SK-N-SH (cell line): Measurements from ENCODE around the gene DYRK2. TPM values are rescaled to one million over a fixed set of nuclear protein-coding genes. Genes with fewer than 3 reads are reported as not detected.

ENCODE experiments used
- CTCF ChIA-PET: fragments of 300-600, 350-600 bp; formaldehyde crosslinking; extraction: SDS; loops from one replicate; lab custom pipeline; 2021; lab: Yijun Ruan, JAX
- POLR2A ChIA-PET: fragments of 350-600 bp; sonication (Branson Sonifier 250); formaldehyde crosslinking; extraction: SDS; loops from one replicate; lab custom pipeline; 2020; ENCODE audit warnings: antibody characterized with exemption, inconsistent platforms; lab: Yijun Ruan, JAX
- DNase-seq: peaks from one replicate; pipeline ENCODE4 v3.0.0; 2012
- H2AFZ ChIP-seq: fragments of 200-600 bp; sonication (generic); 2 replicates; pipeline ENCODE4 v1.8.1; 2016; ENCODE audit warnings: antibody characterized with exemption, mild to moderate bottlenecking, low read depth
- H3F3A ChIP-seq: fragments of 200-600 bp; sonication (generic); replicated peaks from 2 replicates; pipeline ENCODE3; 2016; ENCODE audit warnings: antibody characterized with exemption, mild to moderate bottlenecking; ENCODE audit not compliant: insufficient read depth
- H3K27ac ChIP-seq, 2 experiments: fragments of 200-500 bp in 1 of 2; fragments of 200-600 bp in 1 of 2; sonication (Bioruptor generic) in 1 of 2; sonication (generic), shearing (Covaris generic) in 1 of 2; 2 replicates each; pipeline versions ENCODE4 v1.5.1 to v1.6.1; 2014 to 2016; ENCODE audit warnings: low read depth in 2 of 2, inconsistent platforms in 1 of 2, low read length in 1 of 2, mild to moderate bottlenecking in 1 of 2, mixed read lengths in 1 of 2
- H3K27me3 ChIP-seq: fragments of 200-600 bp; sonication (generic), shearing (Covaris generic); 2 replicates; pipeline ENCODE4 v1.6.1; 2016; ENCODE audit warnings: mixed run types; ENCODE audit not compliant: insufficient read depth
- H3K36me3 ChIP-seq, 2 experiments: fragments of 200-500 bp in 1 of 2; fragments of 200-600 bp in 1 of 2; sonication (Bioruptor generic) in 1 of 2; sonication (generic) in 1 of 2; replicated peaks in 1 of 2; 2 replicates each; pipeline versions ENCODE3 to v1.5.1; 2014 to 2016; ENCODE audit warnings: low read length in 1 of 2, mild to moderate bottlenecking in 1 of 2; ENCODE audit not compliant: insufficient read depth in 2 of 2, control insufficient read depth in 1 of 2
- H3K4me1 ChIP-seq, 2 experiments: fragments of 200-500 bp in 1 of 2; fragments of 200-600 bp in 1 of 2; sonication (Bioruptor generic) in 1 of 2; sonication (generic), shearing (Covaris generic) in 1 of 2; 2 replicates each; pipeline versions ENCODE4 v1.5.1 to v1.6.1; 2014 to 2016; ENCODE audit warnings: low read depth in 1 of 2, low read length in 1 of 2, mixed run types in 1 of 2; ENCODE audit not compliant: insufficient read depth in 2 of 2, control insufficient read depth in 1 of 2
- H3K4me2 ChIP-seq: fragments of 200-600 bp; sonication (generic), shearing (Covaris generic); 2 replicates; pipeline ENCODE4 v1.6.1; 2017; ENCODE audit warnings: mixed run types
- H3K4me3 ChIP-seq, 2 experiments: fragments of 200-500 bp in 1 of 2; fragments of 200-600 bp in 1 of 2; sonication (Bioruptor generic) in 1 of 2; sonication (generic), shearing (Covaris generic) in 1 of 2; 2 replicates each; pipeline versions ENCODE4 v1.5.1 to v1.8.1; 2014 to 2016; ENCODE audit warnings: low read depth in 2 of 2, inconsistent platforms in 1 of 2, low read length in 1 of 2, mild to moderate bottlenecking in 1 of 2, mixed read lengths in 1 of 2, moderate library complexity in 1 of 2
- H3K79me2 ChIP-seq: fragments of 200-600 bp; sonication (generic); 2 replicates; pipeline ENCODE4 v1.8.1; 2017; ENCODE audit warnings: mild to moderate bottlenecking; ENCODE audit not compliant: insufficient read depth
- H3K9ac ChIP-seq: fragments of 200-600 bp; sonication (generic); 2 replicates; pipeline ENCODE4 v1.6.1; 2017; ENCODE audit warnings: mixed run types
- H3K9me2 ChIP-seq: fragments of 200-600 bp; sonication (generic); 2 replicates; pipeline ENCODE4 v1.6.1; 2017; ENCODE audit warnings: mixed run types
- H3K9me3 ChIP-seq: fragments of 200-600 bp; sonication (generic); 2 replicates; pipeline ENCODE4 v1.6.1; 2017; ENCODE audit warnings: mixed run types, mild to moderate bottlenecking, moderate library complexity
- H4K20me1 ChIP-seq: fragments of 200-600 bp; sonication (generic); 2 replicates; pipeline ENCODE4 v1.6.1; 2017; ENCODE audit warnings: mild to moderate bottlenecking, mixed run types; ENCODE audit not compliant: insufficient read depth
- ELF1 ChIP-seq: IDR thresholded peaks from 2 replicates; pipeline ENCODE4 v1.4.0; 2012
- EP300 ChIP-seq, 2 experiments: IDR thresholded peaks; 2 replicates each; pipeline versions ENCODE4 v1.4.0 to v1.6.1; 2012; ENCODE audit warnings: borderline replicate concordance in 1 of 2, low read depth in 1 of 2, low read length in 1 of 2
- FOXJ3 ChIP-seq: sonication (generic); formaldehyde crosslinking; IDR thresholded peaks from 2 replicates; pipeline ENCODE4 v1.5.1; 2020; ENCODE audit warnings: mild to moderate bottlenecking, missing genetic modification reagents
- MEF2A ChIP-seq: IDR thresholded peaks from 2 replicates; pipeline ENCODE4 v1.4.0; 2012; ENCODE audit warnings: low read depth, borderline replicate concordance
- NFIC ChIP-seq: IDR thresholded peaks from 2 replicates; pipeline ENCODE4 v1.4.0; 2012; ENCODE audit warnings: borderline replicate concordance
- NRF1 ChIP-seq: IDR thresholded peaks from 2 replicates; pipeline ENCODE4 v1.6.1; 2012; ENCODE audit warnings: low read depth, mild to moderate bottlenecking, low read length
- RAD21 ChIP-seq: IDR thresholded peaks from 2 replicates; pipeline ENCODE4 v1.6.1; 2012; ENCODE audit warnings: mild to moderate bottlenecking, low read length
- RCOR1 ChIP-seq: fragments of 150-350 bp; IDR thresholded peaks from 2 replicates; pipeline ENCODE4 v1.6.1; 2017; ENCODE audit warnings: antibody characterized with exemption, low read length
- RFX5 ChIP-seq: IDR thresholded peaks from 2 replicates; pipeline ENCODE4 v1.6.1; 2012; ENCODE audit warnings: mild to moderate bottlenecking, improper control_type of control experiment, low read length
- TCF12 ChIP-seq: IDR thresholded peaks from 2 replicates; pipeline ENCODE4 v1.4.0; 2012
- WGBS: methylation state at CpG from one replicate; pipeline ENCODE4 v1.1.6; 2017; ENCODE audit warnings: low lambda C conversion rate; 5-methylcytosine and 5-hydroxymethylcytosine counted together
- polyA plus RNA-seq, 3 experiments: library from polyadenylated mRNA; depleted of rRNA; stranded (reverse); fragments of >200 nt; gene quantifications; 2 replicates each; pipeline ENCODE4 v1.2.3, GENCODE V29; 2012
- TF ChIP-seq, protein P1 (sequence below): IDR thresholded peaks from 2 replicates; pipeline ENCODE4 v1.4.0; 2012; ENCODE audit warnings: low read depth

Gene DYRK2
- polyA plus RNA-seq, 1 of the 3 experiments (the other 2 are of a cell fraction) = 48.8 TPM

DNA sequence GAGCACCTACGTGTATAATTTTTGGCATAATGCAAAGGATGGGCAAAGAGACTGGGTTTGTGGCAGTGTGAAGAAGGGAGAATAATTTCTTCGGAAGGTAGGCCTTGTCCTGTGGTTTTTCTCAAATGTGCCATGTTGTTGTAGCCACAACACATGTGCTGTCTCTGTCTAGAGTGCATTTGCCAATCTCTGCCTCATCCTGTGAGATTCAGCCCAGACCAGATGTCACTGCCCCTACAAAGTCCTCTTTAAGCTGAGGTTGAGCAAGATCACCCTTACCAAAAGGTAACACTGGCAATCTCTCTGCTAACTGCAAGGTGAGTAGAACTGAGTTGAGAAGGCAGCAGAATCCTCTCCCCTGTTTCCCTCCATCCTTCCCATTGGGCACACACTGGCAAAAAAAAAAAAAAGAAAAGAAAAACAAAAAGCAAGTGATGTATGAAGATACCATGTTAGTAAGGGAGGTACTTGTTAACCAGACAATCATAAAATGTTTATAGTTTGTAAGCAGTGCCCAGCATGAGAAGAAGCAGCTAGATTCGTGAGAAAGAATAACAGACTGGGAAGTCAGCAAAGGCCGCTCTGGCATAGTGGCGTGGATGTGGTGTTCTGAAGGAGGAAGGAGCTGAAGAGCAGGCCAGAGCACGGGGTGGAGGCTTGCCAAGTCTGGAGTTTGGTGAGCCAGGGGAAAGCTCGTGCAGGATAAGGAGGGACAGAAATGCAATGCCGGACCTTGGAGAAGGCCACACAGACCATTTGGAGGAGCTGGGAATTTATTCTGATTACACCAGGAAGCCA lies 18.9 kb downstream of the DYRK2 start (continued):
- TF ChIP-seq MEF2A = no peak
- no peak for TF ChIP-seq ELF1
- no peak for TF ChIP-seq RAD21
- TF ChIP-seq NRF1 = no peak
- TF ChIP-seq, all 33 proteins: peak for 2

DNA sequence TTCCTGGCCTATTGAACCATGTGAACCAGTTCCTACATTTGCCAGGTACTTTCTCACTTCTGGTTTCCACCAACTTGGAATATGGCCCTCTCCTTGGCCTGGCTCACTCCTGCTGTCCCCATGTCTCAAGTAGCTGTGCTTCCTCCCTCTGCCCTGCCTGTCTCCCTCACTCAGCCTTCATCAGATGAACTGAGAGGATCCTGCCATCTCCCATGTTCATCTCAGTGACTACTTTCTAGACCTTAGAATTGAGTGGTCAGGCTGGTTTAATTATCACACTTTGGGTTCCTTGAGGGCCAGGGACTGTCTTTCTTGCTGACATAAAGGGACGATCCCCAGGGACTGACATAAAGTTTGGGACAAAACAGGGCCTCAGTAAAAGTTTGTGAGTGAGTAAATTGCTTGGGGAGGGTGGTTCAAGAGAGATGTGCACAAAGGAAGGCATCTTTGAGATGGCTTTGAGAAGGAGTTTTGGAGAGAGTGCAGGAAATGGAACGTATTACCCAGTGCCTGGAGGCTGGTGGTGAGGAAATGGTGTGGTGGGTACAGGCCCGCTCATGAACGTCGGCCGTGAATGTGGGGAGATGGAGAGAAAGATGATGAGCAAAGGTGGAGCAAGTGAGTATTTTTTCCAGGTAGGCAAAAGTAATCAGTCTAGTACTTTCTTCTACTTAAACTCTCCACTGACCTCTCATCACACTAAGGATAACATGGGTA lies 20.8 kb downstream of the DYRK2 start:
- Histone ChIP-seq H3K4me2 (peak overlapping the region; percentile 22; the same call in 1 of the 2 replicates), H3K9me2 (no peaks in the 10 kb centered on the region), H3K4me1 (peaks cover 18 to 22% of the 10 kb centered on the region in 2 experiments), H2AFZ (no peak overlapping the region), H3K9ac (no peak overlapping the region), H3K36me3 (peaks cover 1 to 29% of the 10 kb centered on the region in 2 experiments), H3K9me3 (no peaks in the 10 kb centered on the region), H3F3A (peaks cover 32% of the 10 kb centered on the region), H3K27ac (peak overlapping the region; percentile 48 to 96), H3K4me3 (no peak overlapping the region), H3K27me3 (no peaks in the 10 kb centered on the region), H3K79me2 (peaks cover 49% of the 10 kb centered on the region), H4K20me1 (no peaks in the 10 kb centered on the region)
- 93% methylated on average over 6 of the region's 6 CpGs for WGBS
- DNase-seq = no peak
- no peak for TF ChIP-seq RCOR1
- no peak for TF ChIP-seq FOXJ3 (CRISPR knock-in tag)
- no peak for TF ChIP-seq RFX5
- ChIA-PET CTCF (no interaction called here), POLR2A (no interaction called here)

DNA sequence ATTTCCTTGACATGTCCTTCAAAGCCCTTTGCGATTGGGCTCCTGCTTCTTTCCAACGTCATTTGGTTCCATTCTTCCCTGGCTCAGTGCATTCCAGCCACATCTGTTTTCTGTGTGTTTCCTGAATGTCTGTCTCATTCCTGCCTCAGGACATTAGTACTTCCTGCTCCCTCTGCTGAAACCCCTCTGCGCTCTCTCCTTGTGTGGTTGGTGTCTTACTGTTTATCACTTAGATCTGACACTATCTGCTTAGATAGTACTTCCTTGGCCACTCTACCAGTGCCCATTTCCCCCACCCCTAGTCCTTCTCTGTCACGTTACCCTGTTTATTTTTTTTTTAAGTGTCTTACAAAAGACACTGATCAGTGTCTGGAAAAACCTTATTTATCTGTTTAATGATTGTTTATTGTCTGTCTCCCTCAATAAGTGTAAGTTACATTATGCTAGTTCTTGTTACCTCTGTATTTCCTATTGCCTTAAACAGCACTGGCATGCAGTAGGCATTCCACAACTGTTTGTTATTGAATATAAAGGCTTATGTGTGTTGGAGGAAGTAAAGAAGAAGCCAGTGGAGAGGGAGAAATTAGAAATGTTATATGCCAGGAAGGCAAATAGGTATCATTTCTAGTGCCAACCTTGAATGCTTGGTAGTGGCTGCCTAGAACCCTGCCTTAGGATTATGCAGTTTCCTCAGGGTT lies 21.5 kb downstream of the DYRK2 start:
- peak; percentile 37 for DNase-seq
- TF ChIP-seq ELF1 (0 out of 2 replicates have a peak, but pooled peaks have one; percentile 20), TCF12 (peak; percentile 54; the same call in 1 of the 2 replicates), NFIC (no peak), EP300 (IDR thresholded peaks at IDR 0.05; ENCODE audit: borderline replicate concordance in 1 of 2, low read depth in 1 of 2, low read length in 1 of 2) (0 out of 4 replicates have a peak, but pooled peaks of 1 of the 2 experiments have one; percentile 26), RCOR1 (peak; percentile 39; the same call in 1 of the 2 replicates)
- TF ChIP-seq, protein P1, sequence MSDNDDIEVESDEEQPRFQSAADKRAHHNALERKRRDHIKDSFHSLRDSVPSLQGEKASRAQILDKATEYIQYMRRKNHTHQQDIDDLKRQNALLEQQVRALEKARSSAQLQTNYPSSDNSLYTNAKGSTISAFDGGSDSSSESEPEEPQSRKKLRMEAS = no peak
- H3K27ac ChIP-seq = peak overlapping the region; percentile 16 to 96; a peak in 3 of 4 replicates
- no peaks in the 10 kb centered on the region for H4K20me1 ChIP-seq
- no peaks in the 10 kb centered on the region for H3K9me2 ChIP-seq
- 64% methylated on average over 4 of the region's 4 CpGs for WGBS
- H2AFZ ChIP-seq = no peak overlapping the region
- H3K9ac ChIP-seq = no peak overlapping the region
- no peaks in the 10 kb centered on the region for H3K9me3 ChIP-seq
- peaks cover 18% of the 10 kb centered on the region in 2 experiments for H3K4me1 ChIP-seq
- H3K4me3 ChIP-seq = no peak overlapping the region
- H3K79me2 ChIP-seq = peaks cover 42% of the 10 kb centered on the region
- peaks cover 0 to 29% of the 10 kb centered on the region in 2 experiments for H3K36me3 ChIP-seq
- POLR2A ChIA-PET = no interaction called here
- peaks cover 35% of the 10 kb centered on the region for H3F3A ChIP-seq
- CTCF ChIA-PET = no interaction called here
- no peak overlapping the region for H3K4me2 ChIP-seq
- no peaks in the 10 kb centered on the region for H3K27me3 ChIP-seq
